Progenitor cell of endocrine pancreas (in vitro differentiated cells): ENCODE measurements around the gene TNFAIP8. TPM values are rescaled to one million over a fixed set of nuclear protein-coding genes. Genes with fewer than 3 reads are reported as not detected.

Experiments
- DNase-seq: peaks from one replicate; pipeline ENCODE4 v3.0.0; 2021; ENCODE audit warnings: low spot score; ENCODE audit not compliant: unreplicated experiment
- H3K27ac Mint-ChIP-seq: 2 replicates; pipeline ENCODE4 v1.8.0; 2021; ENCODE audit warnings: mild to moderate bottlenecking, moderate library complexity, mixed read lengths
- H3K27me3 Mint-ChIP-seq: 2 replicates; pipeline ENCODE4 v1.8.0; 2021; ENCODE audit warnings: mixed read lengths
- H3K36me3 Mint-ChIP-seq: 2 replicates; pipeline ENCODE4 v1.8.0; 2022; ENCODE audit warnings: mixed read lengths; ENCODE audit not compliant: insufficient read depth
- H3K4me1 Mint-ChIP-seq: 2 replicates; pipeline ENCODE4 v1.8.0; 2021; ENCODE audit warnings: low read depth, mixed read lengths
- H3K4me3 Mint-ChIP-seq: 2 replicates; pipeline ENCODE4 v1.8.0; 2021; ENCODE audit warnings: low read depth, mild to moderate bottlenecking, moderate library complexity, mixed read lengths
- H3K9me3 Mint-ChIP-seq: 2 replicates; pipeline ENCODE4 v1.8.0; 2021; ENCODE audit warnings: low read depth, mixed read lengths
- CTCF ChIP-seq: fragments of 200-600 bp; sonication (generic); IDR thresholded peaks from one replicate; pipeline ENCODE4 v1.5.0; 2021; ENCODE audit warnings: antibody characterized with exemption, mild to moderate bottlenecking; ENCODE audit not compliant: unreplicated experiment
- long read RNA-seq: library from polyadenylated mRNA; unstranded; transcript quantifications from one replicate; pipeline ENCODE4 v2.0.0, GENCODE V29; 2020
- total RNA-seq: library from RNA; stranded (reverse); gene quantifications from 2 replicates; pipeline ENCODE4 v1.2.1, GENCODE V29; 2021

TNFAIP8 gene
- total RNA-seq = 8.0 and 9.3 TPM in 2 replicates
- long read RNA-seq, full-length matches to known transcripts = 33 of 37 reads
- long read RNA-seq, partial matches to known transcripts = 0 of 37 reads
- long read RNA-seq, other reads (novel, unspliced or antisense) = 4 of 37 reads

GRCh38 chr5:119355685-119356611, at the start of gene TNFAIP8:
Gene TNFAIP8 (plus strand): TSS chr5:119356019. CDS start chr5:119356091, 72 bp downstream.
- peak within 1 kb of the TSS; percentile 89 for H3K4me3 Mint-ChIP-seq
- peaks cover 42% of the 10 kb centered on the region for H3K27me3 Mint-ChIP-seq
- H3K9me3 Mint-ChIP-seq = no peaks in the 10 kb centered on the region
- TF ChIP-seq CTCF = no peak
- H3K36me3 Mint-ChIP-seq = no peaks in the 10 kb centered on the region
- DNase-seq = peak; percentile 28
- peaks cover 25% of the 10 kb centered on the region for H3K4me1 Mint-ChIP-seq
- H3K27ac Mint-ChIP-seq = peak within 1 kb of the TSS; percentile 94

- no peak for DNase-seq
- H3K4me3 Mint-ChIP-seq = no peak overlapping the region
- H3K9me3 Mint-ChIP-seq = peaks cover 3% of the 10 kb centered on the region
- TF ChIP-seq CTCF = no peak
- H3K27ac Mint-ChIP-seq = no peak overlapping the region
- no peaks in the 10 kb centered on the region for H3K27me3 Mint-ChIP-seq
- H3K36me3 Mint-ChIP-seq = peaks cover 2% of the 10 kb centered on the region
- H3K4me1 Mint-ChIP-seq = peaks cover 28% of the 10 kb centered on the region
These were observed 48.6 kb upstream of the TNFAIP8 start for GRCh38 chr5:119307170-119307569.

- Mint-ChIP-seq H3K9me3 (peaks cover 1% of the 10 kb centered on the region), H3K4me3 (no peak overlapping the region), H3K27me3 (no peaks in the 10 kb centered on the region), H3K27ac (no peak overlapping the region), H3K36me3 (peaks cover 2% of the 10 kb centered on the region), H3K4me1 (peaks cover 7% of the 10 kb centered on the region)
- TF ChIP-seq CTCF = no peak
- no peak for DNase-seq
These were observed 46.5 kb upstream of the TNFAIP8 start for GRCh38 chr5:119309326-119309725.

- Mint-ChIP-seq H3K36me3 (peaks cover 2% of the 10 kb centered on the region), H3K4me1 (no peaks in the 10 kb centered on the region), H3K27ac (no peak overlapping the region), H3K27me3 (no peaks in the 10 kb centered on the region), H3K4me3 (no peak overlapping the region), H3K9me3 (no peaks in the 10 kb centered on the region)
- DNase-seq = no peak
- TF ChIP-seq CTCF = no peak
These were observed 44.1 kb upstream of the TNFAIP8 start for GRCh38 chr5:119311688-119312087.

GRCh38 chr5:119312403-119312802, 43.4 kb upstream of the TNFAIP8 start:
- Mint-ChIP-seq H3K36me3 (peaks cover 2% of the 10 kb centered on the region), H3K4me1 (no peaks in the 10 kb centered on the region), H3K27ac (no peak overlapping the region), H3K4me3 (no peak overlapping the region), H3K9me3 (no peaks in the 10 kb centered on the region), H3K27me3 (no peaks in the 10 kb centered on the region)
- DNase-seq = no peak
- no peak for TF ChIP-seq CTCF
